GM18502 (cell line): ENCODE measurements around the gene SPNS2.

Source experiments
- ATAC-seq: cut with Tn5 transposase; IDR thresholded peaks from one replicate; pipeline ENCODE4 v1.9.1; 2021; ENCODE audit warnings: mild to moderate bottlenecking; ENCODE audit not compliant: unreplicated experiment, poor library complexity

SPNS2 gene

GRCh38 chr17:4501295-4501949 lies 2.7 kb downstream of the SPNS2 start:
- no peak for ATAC-seq

DNA sequence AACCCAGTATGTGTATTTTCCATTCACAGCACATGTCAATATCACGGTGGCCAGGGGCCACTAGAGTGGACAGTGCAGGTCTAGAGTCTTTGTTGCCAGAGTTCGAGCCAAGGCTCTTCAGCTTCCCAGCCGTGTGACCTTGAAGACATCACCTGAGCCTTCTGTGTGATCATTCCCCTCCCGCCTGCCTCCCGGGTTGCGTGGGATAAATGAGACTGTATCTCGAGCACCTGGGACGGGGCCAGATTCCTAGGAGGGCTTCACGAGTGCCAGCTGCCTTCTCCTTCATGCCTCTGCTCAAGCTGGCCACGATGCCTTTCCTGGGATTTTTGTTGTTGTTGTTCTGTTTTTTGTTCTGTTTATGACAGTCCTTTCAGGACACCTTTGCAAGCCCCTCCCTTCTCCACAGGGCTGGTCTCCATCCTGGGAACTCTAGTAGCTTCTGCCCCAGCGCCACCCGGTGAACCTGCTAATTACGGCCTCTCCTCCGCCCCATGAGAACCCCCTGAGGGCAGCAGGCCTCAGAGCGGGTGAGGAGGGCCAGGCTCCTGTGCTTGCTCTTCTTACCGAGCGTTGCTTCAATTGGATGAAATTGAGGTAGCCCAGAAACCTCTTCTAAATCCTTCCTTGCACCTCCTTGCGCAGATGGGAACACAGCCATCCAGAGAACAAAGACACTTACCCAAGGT lies 3.9 kb downstream of the SPNS2 start:
- ATAC-seq, result no peak

GRCh38 chr17:4503283-4504025 lies 4.8 kb downstream of the SPNS2 start:
- no peak for ATAC-seq

DNA sequence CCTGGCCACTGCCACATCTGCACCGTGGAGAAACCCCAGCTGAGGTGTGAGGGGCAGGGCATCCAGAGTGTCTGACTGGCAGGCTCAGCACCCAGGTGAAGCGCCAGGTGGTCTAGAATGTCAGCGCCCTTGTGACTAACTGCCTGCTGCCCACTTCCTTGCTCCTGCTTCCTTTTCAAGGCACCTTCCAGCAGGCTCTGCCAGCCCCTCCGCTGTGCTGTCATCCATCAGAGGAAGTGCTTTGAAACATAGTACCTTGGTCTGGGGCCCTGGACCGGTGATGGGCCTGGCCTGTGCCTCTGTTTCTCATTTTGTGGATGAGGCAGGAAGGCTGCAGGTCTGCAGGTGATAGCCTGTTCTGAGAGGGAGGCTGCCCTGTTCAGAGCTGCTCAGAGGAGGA lies 5.5 kb downstream of the SPNS2 start:
- ATAC-seq, result no peak

- ATAC-seq, result no peak
Measured at GRCh38 chr17:4505187-4505586, 6.5 kb downstream of the SPNS2 start.

DNA sequence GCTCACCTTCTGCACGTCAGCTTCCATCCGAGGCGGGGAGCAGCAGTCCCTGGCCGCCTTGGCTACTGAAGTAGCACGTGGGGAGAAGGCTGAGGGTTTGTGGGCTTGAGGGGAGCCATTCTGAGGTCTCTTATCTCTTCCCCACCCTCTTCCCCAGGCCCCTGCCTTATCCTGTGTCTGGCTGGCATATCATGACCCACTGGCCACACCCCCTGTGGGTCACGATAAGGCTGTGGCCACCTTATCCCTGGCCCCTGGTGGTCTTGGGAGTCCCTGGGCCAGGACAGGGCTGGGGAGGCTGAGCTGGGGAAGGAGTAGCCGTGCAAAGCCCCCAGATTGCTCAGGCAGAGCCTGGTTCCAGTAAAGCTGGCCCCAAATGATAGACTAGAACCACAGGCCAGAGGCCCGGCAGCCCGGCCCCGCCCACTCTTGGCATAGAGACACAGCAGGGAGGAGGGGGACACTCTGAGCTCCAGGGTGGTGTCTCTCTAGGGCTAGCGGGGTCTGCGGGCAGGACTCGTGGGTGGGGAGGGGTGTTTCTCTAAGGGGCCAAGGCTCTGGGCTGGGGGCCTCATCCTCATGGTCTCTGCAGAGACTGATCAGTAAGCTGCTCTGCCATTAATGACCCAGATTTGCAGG lies 7.6 kb downstream of the SPNS2 start:
- ATAC-seq, result no peak

DNA sequence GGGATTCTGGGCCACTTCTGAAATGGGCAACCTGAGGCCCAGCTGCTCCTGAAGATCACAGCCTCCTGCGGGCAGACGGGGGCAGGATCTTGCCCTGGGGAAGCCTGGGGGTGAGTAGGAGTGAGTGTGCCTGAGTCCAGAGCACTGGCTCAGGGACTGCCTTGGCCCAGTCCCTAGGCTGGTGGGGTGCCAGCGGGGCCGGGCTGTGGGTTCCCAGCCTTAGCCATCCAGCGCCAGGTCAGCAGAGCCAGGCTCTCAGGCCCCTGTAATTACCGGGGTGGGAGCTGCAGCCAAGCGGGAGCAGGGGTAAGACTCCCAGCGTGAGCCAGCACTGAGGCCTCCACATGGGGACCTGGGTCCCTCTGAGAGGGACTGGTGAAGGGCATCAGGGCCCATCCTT lies 8.2 kb downstream of the SPNS2 start:
- no peak for ATAC-seq

- ATAC-seq, result no peak
Measured at GRCh38 chr17:4507361-4508111, 8.9 kb downstream of the SPNS2 start.

DNA sequence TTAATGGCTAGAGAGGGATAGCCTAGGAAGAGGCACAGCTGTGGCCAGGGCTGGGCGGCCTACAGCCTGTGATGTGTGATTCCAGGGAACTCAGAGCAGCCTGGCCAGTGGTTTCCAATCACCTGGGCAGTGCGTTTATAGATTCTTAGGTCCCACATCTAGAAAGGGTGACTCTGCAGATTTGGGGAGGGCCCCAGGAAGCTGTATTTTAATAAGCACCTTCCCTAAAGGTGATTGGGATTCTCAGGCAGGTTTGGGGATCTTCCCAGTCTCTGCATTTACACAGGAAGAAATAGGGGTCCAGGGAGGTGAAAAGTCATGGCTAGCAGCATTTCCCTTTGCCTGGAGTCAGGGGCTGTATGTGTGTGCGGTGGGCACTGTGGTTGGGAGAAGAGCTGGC lies 9.5 kb downstream of the SPNS2 start:
- no peak for ATAC-seq

- no peak for ATAC-seq
Measured at GRCh38 chr17:4509401-4509800, 10.7 kb downstream of the SPNS2 start.

- no peak for ATAC-seq
Measured at GRCh38 chr17:4509923-4510617, 11.4 kb downstream of the SPNS2 start.

- ATAC-seq, result no peak
Measured at GRCh38 chr17:4510618-4510941, 11.9 kb downstream of the SPNS2 start.

- ATAC-seq, result no peak
Measured at GRCh38 chr17:4511199-4511932, 12.7 kb downstream of the SPNS2 start.

DNA sequence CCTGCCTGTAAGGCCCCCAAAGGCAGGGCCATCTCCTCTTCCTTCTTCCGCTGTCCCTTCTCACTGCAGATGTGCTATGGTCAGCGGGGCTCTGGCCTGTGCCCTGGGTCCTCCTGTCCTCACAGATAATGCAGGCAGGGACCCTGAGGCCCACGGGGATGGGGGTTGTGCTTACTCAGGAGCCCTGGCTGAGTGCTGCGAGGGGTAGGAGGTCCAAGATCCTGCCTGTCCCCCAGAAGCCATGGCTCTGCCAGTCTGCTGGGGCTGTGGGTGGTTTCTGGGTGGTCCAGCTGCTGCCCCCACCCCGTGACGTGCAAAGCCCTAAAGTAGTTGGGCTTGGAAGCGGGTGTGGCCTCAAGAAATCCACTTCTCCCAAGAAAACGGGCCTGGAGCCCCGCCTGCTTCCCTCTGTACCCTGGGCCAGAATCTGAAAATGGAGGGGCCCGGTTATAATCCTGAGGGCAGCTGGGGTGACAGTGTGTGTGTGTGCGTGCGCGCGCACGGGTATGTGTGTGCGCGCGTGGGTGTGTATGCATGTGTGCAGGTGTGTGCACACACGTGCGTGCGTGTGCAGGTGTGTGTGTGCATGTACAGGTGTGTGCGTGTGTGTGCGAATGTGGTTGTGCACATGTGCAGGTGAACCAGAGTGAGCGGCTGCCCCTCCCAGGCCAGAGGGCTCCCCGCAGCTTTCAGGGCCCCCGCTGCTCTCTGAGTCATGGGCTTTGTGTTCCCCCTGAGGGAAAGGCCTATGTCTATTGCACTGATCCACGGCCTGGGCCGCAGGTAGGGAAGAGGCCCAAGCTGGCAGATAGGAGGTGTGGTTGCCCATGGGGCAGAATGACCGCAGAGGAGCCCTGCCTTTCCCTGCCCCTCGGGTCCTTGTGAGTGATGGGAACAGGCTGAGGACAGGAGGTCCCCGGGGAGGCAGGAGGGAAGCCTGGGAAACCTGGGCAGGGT lies 13.8 kb downstream of the SPNS2 start:
- no peak for ATAC-seq

- no peak for ATAC-seq
Measured at GRCh38 chr17:4513113-4514032, 14.7 kb downstream of the SPNS2 start.

DNA sequence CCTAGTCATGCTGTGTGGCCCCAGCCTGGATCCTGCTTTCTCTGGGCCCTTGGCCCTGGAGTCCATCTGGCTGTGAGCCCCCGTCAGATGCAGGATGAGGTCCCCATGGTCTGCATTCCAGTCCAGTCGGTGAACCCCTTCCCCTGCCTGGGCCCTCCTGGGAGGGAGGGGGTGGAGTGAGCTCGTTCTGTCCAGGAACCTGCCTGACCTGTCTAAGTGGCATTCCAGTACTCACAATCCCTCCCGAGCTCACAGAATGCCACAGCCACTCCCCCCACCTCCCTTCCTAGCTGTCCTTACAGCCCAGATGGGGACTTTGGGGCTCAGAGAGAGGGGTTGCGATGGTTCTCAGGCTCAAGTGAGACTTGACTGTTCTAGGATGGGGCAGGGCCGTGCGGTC lies 15.5 kb downstream of the SPNS2 start:
- ATAC-seq, result no peak

- ATAC-seq, result no peak
Measured at GRCh38 chr17:4514779-4515178, 16.1 kb downstream of the SPNS2 start.
